Superior temporal gyrus (tissue), 1 donor: ENCODE data around the gene ITGB3.
"Not testable (repeated sequence)": the region's sequence is repeated elsewhere in the genome, so short reads cannot be mapped to it uniquely, and the experiment has no call there.

Experiments
- DNase-seq: peaks from one replicate; pipeline ENCODE4 v3.0.0-alpha.2; 2016; ENCODE audit errors: extremely low spot score

ITGB3 gene

GRCh38 chr17:47244697-47245096, 8.9 kb upstream of the ITGB3 start:
- no peak for DNase-seq

- DNase-seq: no peak
These were observed 7.5 kb upstream of the ITGB3 start for GRCh38 chr17:47246120-47246519.

- DNase-seq: no peak
These were observed 2.8 kb upstream of the ITGB3 start for GRCh38 chr17:47250855-47251254.

GRCh38 chr17:47251421-47251940, 2.1 kb upstream of the ITGB3 start:
- DNase-seq: no peak

- DNase-seq: no peak
These were observed 1.4 kb upstream of the ITGB3 start for GRCh38 chr17:47252209-47252608.

- DNase-seq: no peak
These were observed 688 bp upstream of the ITGB3 start for GRCh38 chr17:47252766-47253512.

- no peak for DNase-seq
These were observed 846 bp downstream of the ITGB3 start for GRCh38 chr17:47254403-47254943.

- DNase-seq: no peak
These were observed 4.2 kb downstream of the ITGB3 start for GRCh38 chr17:47257651-47258339.

GRCh38 chr17:47262586-47262985, 9.0 kb downstream of the ITGB3 start:
- DNase-seq: no peak

GRCh38 chr17:47264166-47264565, 10.5 kb downstream of the ITGB3 start:
- DNase-seq: no peak

GRCh38 chr17:47265983-47266541, 12.4 kb downstream of the ITGB3 start:
- DNase-seq: no peak

GRCh38 chr17:47266782-47267181, 13.2 kb downstream of the ITGB3 start:
- no peak for DNase-seq

GRCh38 chr17:47267354-47267828, 13.8 kb downstream of the ITGB3 start:
- no peak for DNase-seq

- DNase-seq: not testable (repeated sequence)
These were observed 15.3 kb downstream of the ITGB3 start for GRCh38 chr17:47268964-47269363.

- not testable (repeated sequence) for DNase-seq
These were observed 16.1 kb downstream of the ITGB3 start for GRCh38 chr17:47269561-47270280.

- DNase-seq: no peak
These were observed 17.5 kb downstream of the ITGB3 start for GRCh38 chr17:47270946-47271705.

GRCh38 chr17:47272491-47272890, 18.9 kb downstream of the ITGB3 start:
- no peak for DNase-seq

GRCh38 chr17:47273245-47273644, 19.6 kb downstream of the ITGB3 start:
- no peak for DNase-seq

- no peak for DNase-seq
These were observed 20.9 kb downstream of the ITGB3 start for GRCh38 chr17:47274319-47275069.
